HepG2 (cell line): ENCODE data around the gene ITGA2. TPM values are rescaled to one million over a fixed set of nuclear protein-coding genes. Genes with fewer than 3 reads are reported as not detected.

Experiments used
- CCAR2 ChIP-seq: fragments of 200-400 bp; formaldehyde crosslinking; optimal IDR thresholded peaks from 2 replicates; pipeline ENCODE3; 2018; ENCODE audit warnings: low read depth, mild to moderate bottlenecking, low read length, moderate library complexity
- HCFC1 ChIP-seq: fragments of 150-350 bp; IDR thresholded peaks from 2 replicates; pipeline ENCODE4 v1.6.1; 2014; ENCODE audit warnings: low read depth, low read length
- HMGA1 ChIP-seq: sonication (generic); formaldehyde crosslinking; conservative IDR thresholded peaks from 2 replicates; pipeline ENCODE4 v1.4.0; 2020; ENCODE audit warnings: missing genetic modification reagents
- HNF4A ChIP-seq: sonication (generic); formaldehyde crosslinking; IDR thresholded peaks from 2 replicates; pipeline ENCODE4 v1.4.0; 2020; ENCODE audit warnings: missing genetic modification reagents
- KLF11 ChIP-seq: IDR thresholded peaks from 2 replicates; pipeline ENCODE4 v1.6.1; 2016; ENCODE audit warnings: missing compliant biosample characterization
- POLR2AphosphoS2 ChIP-seq: IDR thresholded peaks from 2 replicates; pipeline ENCODE4 v1.6.1; 2011; ENCODE audit warnings: low read depth, low read length, improper control_type of control experiment
- SOX13 ChIP-seq, 3 experiments: fragments of 450-650 bp in 1 of 3; sonication (generic) in 1 of 3; formaldehyde crosslinking in 1 of 3; IDR thresholded peaks in 2 of 3; conservative IDR thresholded peaks in 1 of 3; 2 replicates each; pipeline versions ENCODE4 v1.5.0 to v1.6.1; 2016 to 2020; ENCODE audit warnings: antibody characterized with exemption in 1 of 3, mild to moderate bottlenecking in 1 of 3, missing compliant biosample characterization in 1 of 3, missing genetic modification reagents in 1 of 3, moderate library complexity in 1 of 3
- SOX6 ChIP-seq, 2 experiments: fragments of 450-650 bp in 1 of 2; sonication (generic) in 1 of 2; formaldehyde crosslinking in 1 of 2; IDR thresholded peaks; 2 replicates each; pipeline versions ENCODE4 v1.4.0 to v1.6.1; 2017 to 2020; ENCODE audit warnings: antibody characterized with exemption in 1 of 2, mild to moderate bottlenecking in 1 of 2, missing genetic modification reagents in 1 of 2
- ZMYM3 ChIP-seq: sonication (generic); formaldehyde crosslinking; IDR thresholded peaks from 2 replicates; pipeline ENCODE4 v1.5.1; 2020; ENCODE audit warnings: mild to moderate bottlenecking, missing genetic modification reagents
- ZNF124 ChIP-seq: sonication (generic); formaldehyde crosslinking; IDR thresholded peaks from 2 replicates; pipeline ENCODE4 v1.4.0; 2020; ENCODE audit warnings: missing genetic modification reagents
- ZNF264 ChIP-seq: sonication (generic); formaldehyde crosslinking; IDR thresholded peaks from 2 replicates; pipeline ENCODE4 v1.4.0; 2020; ENCODE audit warnings: missing genetic modification reagents
- ZNF326 ChIP-seq: sonication (generic); formaldehyde crosslinking; IDR thresholded peaks from 2 replicates; pipeline ENCODE4 v1.4.0; 2020; ENCODE audit warnings: missing genetic modification reagents, borderline replicate concordance
- ZSCAN22 ChIP-seq: sonication (generic); formaldehyde crosslinking; IDR thresholded peaks from 2 replicates; pipeline ENCODE4 v1.4.0; 2020; ENCODE audit warnings: mild to moderate bottlenecking, missing genetic modification reagents
- polyA plus RNA-seq, 8 experiments: library from polyadenylated mRNA; depleted of rRNA in 3 of 8; stranded (reverse) in 7 of 8; unstranded in 1 of 8; fragments of >200 nt; fragmentation: Illumina TruSeq in 4 of 8; extraction: Trizol in 4 of 8; gene quantifications; 2 replicates each; pipeline versions ENCODE4 v1.2.1 to v1.2.3, GENCODE V29; 2011 to 2016; ENCODE audit warnings: low read depth in 4 of 8, missing spikeins in 1 of 8, mixed read lengths in 1 of 8; ENCODE audit not compliant: insufficient read depth in 1 of 8
- total RNA-seq, 5 experiments: library from RNA; depleted of rRNA; stranded (reverse); fragments of >200 nt; fragmentation: Illumina TruSeq; extraction: Trizol; gene quantifications; 2 replicates each; pipeline ENCODE4 v1.2.3, GENCODE V29; 2016; ENCODE audit warnings: low read depth in 1 of 5
- TF ChIP-seq, protein P1 (sequence below): sonication (generic); formaldehyde crosslinking; IDR thresholded peaks from 2 replicates; pipeline ENCODE4 v1.4.0; 2020; ENCODE audit warnings: missing genetic modification reagents
- TF ChIP-seq, protein P2 (sequence below): sonication (generic); formaldehyde crosslinking; IDR thresholded peaks from 2 replicates; pipeline ENCODE4 v1.5.0; 2020; ENCODE audit warnings: missing genetic modification reagents, mild to moderate bottlenecking, borderline replicate concordance
- TF ChIP-seq, protein P3 (sequence below): sonication (generic); formaldehyde crosslinking; IDR thresholded peaks from 2 replicates; pipeline ENCODE4 v1.8.1; 2023; ENCODE audit warnings: mild to moderate bottlenecking, missing genetic modification reagents
- TF ChIP-seq, protein P4 (sequence below): sonication (generic); formaldehyde crosslinking; IDR thresholded peaks from 2 replicates; pipeline ENCODE4 v1.5.0; 2020; ENCODE audit warnings: mild to moderate bottlenecking, missing genetic modification reagents
- TF ChIP-seq, protein P5 (sequence below): sonication (generic); formaldehyde crosslinking; IDR thresholded peaks from 2 replicates; pipeline ENCODE4 v1.8.1; 2022; ENCODE audit warnings: low read depth, mild to moderate bottlenecking, missing genetic modification reagents
- TF ChIP-seq, protein P6 (sequence below): sonication (generic); formaldehyde crosslinking; IDR thresholded peaks from 2 replicates; pipeline ENCODE4 v1.5.1; 2020; ENCODE audit warnings: missing genetic modification reagents, mild to moderate bottlenecking, borderline replicate concordance

The ITGA2 gene
- total and polyA plus RNA-seq, 2 of the 13 experiments (the other 11 are each of a cell fraction or from before 2014, with no cell fraction given) = 15.8 to 58.3 TPM

DNA sequence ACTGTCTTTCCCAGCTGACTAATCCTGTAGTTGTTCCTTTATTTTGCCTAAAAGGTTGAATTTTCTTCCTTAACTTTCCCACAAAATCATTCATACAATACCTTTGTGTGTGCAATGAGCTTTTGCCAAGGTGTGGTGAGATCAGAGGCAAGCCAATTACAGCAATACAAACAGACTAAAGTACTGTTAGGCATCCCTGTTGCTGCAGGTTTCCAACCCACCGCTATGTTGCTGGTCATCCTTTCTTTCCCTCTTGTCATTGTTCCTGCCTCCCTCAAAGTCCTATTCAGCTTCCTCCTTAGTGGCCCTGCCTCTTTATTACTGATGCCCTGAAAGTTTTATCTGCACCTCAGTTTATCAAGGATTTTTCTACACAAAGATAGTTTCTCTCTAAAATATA is 22.1 kb downstream of the ITGA2 start (continued):
- TF ChIP-seq, protein P1, sequence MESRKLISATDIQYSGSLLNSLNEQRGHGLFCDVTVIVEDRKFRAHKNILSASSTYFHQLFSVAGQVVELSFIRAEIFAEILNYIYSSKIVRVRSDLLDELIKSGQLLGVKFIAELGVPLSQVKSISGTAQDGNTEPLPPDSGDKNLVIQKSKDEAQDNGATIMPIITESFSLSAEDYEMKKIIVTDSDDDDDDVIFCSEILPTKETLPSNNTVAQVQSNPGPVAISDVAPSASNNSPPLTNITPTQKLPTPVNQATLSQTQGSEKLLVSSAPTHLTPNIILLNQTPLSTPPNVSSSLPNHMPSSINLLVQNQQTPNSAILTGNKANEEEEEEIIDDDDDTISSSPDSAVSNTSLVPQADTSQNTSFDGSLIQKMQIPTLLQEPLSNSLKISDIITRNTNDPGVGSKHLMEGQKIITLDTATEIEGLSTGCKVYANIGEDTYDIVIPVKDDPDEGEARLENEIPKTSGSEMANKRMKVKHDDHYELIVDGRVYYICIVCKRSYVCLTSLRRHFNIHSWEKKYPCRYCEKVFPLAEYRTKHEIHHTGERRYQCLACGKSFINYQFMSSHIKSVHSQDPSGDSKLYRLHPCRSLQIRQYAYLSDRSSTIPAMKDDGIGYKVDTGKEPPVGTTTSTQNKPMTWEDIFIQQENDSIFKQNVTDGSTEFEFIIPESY = 0 out of 2 replicates have a peak, but pooled peaks have one; percentile 8
- TF ChIP-seq ZNF326 (CRISPR knock-in tag) (no peak), CCAR2 (no peak), POLR2AphosphoS2 (no peak), SOX6 (IDR thresholded peaks at IDR 0.05) (no peak), SOX6 (CRISPR knock-in tag; IDR thresholded peaks at IDR 0.05) (peak; percentile 40; the same call in 1 of the 2 replicates), HMGA1 (CRISPR knock-in tag) (no peak), ZSCAN22 (CRISPR knock-in tag) (no peak), ZNF124 (CRISPR knock-in tag) (no peak), ZNF264 (CRISPR knock-in tag) (no peak), HNF4A (CRISPR knock-in tag) (0 out of 2 replicates have a peak, but pooled peaks have one; percentile 10), HCFC1 (no peak), ZMYM3 (no peak), SOX13 (IDR thresholded peaks at IDR 0.05) (no peak), SOX13 (CRISPR knock-in tag; conservative IDR thresholded peaks at IDR 0.05 in 1 of 2, IDR thresholded peaks at IDR 0.05 in 1 of 2) (peak in 1 of 2 experiments; percentile 33; a peak in 1 of 4 replicates), KLF11 (CRISPR knock-in tag) (no peak)
- TF ChIP-seq, protein P2, sequence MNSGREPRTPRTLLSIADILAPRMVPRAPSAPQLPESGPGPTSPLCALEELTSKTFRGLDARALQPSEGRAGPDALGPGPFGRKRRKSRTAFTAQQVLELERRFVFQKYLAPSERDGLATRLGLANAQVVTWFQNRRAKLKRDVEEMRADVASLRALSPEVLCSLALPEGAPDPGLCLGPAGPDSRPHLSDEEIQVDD (CRISPR knock-in tag) = no peak
- TF ChIP-seq, protein P3, sequence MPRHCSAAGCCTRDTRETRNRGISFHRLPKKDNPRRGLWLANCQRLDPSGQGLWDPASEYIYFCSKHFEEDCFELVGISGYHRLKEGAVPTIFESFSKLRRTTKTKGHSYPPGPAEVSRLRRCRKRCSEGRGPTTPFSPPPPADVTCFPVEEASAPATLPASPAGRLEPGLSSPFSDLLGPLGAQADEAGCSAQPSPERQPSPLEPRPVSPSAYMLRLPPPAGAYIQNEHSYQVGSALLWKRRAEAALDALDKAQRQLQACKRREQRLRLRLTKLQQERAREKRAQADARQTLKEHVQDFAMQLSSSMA = no peak
- TF ChIP-seq, protein P4, sequence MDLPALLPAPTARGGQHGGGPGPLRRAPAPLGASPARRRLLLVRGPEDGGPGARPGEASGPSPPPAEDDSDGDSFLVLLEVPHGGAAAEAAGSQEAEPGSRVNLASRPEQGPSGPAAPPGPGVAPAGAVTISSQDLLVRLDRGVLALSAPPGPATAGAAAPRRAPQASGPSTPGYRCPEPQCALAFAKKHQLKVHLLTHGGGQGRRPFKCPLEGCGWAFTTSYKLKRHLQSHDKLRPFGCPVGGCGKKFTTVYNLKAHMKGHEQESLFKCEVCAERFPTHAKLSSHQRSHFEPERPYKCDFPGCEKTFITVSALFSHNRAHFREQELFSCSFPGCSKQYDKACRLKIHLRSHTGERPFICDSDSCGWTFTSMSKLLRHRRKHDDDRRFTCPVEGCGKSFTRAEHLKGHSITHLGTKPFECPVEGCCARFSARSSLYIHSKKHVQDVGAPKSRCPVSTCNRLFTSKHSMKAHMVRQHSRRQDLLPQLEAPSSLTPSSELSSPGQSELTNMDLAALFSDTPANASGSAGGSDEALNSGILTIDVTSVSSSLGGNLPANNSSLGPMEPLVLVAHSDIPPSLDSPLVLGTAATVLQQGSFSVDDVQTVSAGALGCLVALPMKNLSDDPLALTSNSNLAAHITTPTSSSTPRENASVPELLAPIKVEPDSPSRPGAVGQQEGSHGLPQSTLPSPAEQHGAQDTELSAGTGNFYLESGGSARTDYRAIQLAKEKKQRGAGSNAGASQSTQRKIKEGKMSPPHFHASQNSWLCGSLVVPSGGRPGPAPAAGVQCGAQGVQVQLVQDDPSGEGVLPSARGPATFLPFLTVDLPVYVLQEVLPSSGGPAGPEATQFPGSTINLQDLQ = no peak
- TF ChIP-seq, protein P5, sequence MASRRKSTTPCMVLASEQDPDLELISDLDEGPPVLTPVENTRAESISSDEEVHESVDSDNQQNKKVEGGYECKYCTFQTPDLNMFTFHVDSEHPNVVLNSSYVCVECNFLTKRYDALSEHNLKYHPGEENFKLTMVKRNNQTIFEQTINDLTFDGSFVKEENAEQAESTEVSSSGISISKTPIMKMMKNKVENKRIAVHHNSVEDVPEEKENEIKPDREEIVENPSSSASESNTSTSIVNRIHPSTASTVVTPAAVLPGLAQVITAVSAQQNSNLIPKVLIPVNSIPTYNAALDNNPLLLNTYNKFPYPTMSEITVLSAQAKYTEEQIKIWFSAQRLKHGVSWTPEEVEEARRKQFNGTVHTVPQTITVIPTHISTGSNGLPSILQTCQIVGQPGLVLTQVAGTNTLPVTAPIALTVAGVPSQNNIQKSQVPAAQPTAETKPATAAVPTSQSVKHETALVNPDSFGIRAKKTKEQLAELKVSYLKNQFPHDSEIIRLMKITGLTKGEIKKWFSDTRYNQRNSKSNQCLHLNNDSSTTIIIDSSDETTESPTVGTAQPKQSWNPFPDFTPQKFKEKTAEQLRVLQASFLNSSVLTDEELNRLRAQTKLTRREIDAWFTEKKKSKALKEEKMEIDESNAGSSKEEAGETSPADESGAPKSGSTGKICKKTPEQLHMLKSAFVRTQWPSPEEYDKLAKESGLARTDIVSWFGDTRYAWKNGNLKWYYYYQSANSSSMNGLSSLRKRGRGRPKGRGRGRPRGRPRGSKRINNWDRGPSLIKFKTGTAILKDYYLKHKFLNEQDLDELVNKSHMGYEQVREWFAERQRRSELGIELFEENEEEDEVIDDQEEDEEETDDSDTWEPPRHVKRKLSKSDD (CRISPR knock-in tag) = no peak
- TF ChIP-seq, protein P6, sequence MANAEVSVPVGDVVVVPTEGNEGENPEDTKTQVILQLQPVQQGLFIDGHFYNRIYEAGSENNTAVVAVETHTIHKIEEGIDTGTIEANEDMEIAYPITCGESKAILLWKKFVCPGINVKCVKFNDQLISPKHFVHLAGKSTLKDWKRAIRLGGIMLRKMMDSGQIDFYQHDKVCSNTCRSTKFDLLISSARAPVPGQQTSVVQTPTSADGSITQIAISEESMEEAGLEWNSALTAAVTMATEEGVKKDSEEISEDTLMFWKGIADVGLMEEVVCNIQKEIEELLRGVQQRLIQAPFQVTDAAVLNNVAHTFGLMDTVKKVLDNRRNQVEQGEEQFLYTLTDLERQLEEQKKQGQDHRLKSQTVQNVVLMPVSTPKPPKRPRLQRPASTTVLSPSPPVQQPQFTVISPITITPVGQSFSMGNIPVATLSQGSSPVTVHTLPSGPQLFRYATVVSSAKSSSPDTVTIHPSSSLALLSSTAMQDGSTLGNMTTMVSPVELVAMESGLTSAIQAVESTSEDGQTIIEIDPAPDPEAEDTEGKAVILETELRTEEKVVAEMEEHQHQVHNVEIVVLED (CRISPR knock-in tag) = no peak
